Smooth muscle cell (in vitro differentiated cells): ENCODE data around the gene LAMA2. TPM values are rescaled to one million over a fixed set of nuclear protein-coding genes. Genes with fewer than 3 reads are reported as not detected.
A peak's percentile ranks its signal among the peaks of the same experiment; 100 is the strongest.

Source experiments
- DNase-seq: peaks from one replicate; lab custom pipeline; 2025; ENCODE audit not compliant: unreplicated experiment; lab: John Stamatoyannopoulos, UW
- H2AFZ ChIP-seq: fragments of 200-600 bp; sonication (generic); 2 replicates; pipeline ENCODE4 v1.6.0; 2016; ENCODE audit warnings: antibody characterized with exemption, low read depth, mild to moderate bottlenecking
- H3F3A ChIP-seq: fragments of 200-600 bp; sonication (generic); 2 replicates; pipeline ENCODE4 v1.6.0; 2017; ENCODE audit warnings: antibody characterized with exemption, low read depth
- H3K27ac ChIP-seq: fragments of 200-600 bp; sonication (generic); 2 replicates; pipeline ENCODE4 v1.5.1; 2016; ENCODE audit warnings: low read depth, mild to moderate bottlenecking
- H3K27me3 ChIP-seq: fragments of 200-600 bp; sonication (generic); 2 replicates; pipeline ENCODE4 v1.6.1; 2016; ENCODE audit warnings: low read depth, mild to moderate bottlenecking
- H3K36me3 ChIP-seq: fragments of 200-600 bp; sonication (generic); 2 replicates; pipeline ENCODE4 v1.5.1; 2016; ENCODE audit warnings: low read depth
- H3K4me1 ChIP-seq: fragments of 200-600 bp; sonication (generic); 2 replicates; pipeline ENCODE4 v1.5.1; 2016; ENCODE audit warnings: low read depth
- H3K4me2 ChIP-seq: fragments of 200-600 bp; sonication (generic); 2 replicates; pipeline ENCODE4 v1.6.0; 2016; ENCODE audit warnings: mild to moderate bottlenecking
- H3K4me3 ChIP-seq: fragments of 200-600 bp; sonication (generic); 2 replicates; pipeline ENCODE4 v1.5.1; 2016; ENCODE audit warnings: mild to moderate bottlenecking
- H3K79me2 ChIP-seq: fragments of 200-600 bp; sonication (generic); 2 replicates; pipeline ENCODE4 v1.6.0; 2016; ENCODE audit warnings: low read depth, mild to moderate bottlenecking
- H3K9ac ChIP-seq: fragments of 200-600 bp; sonication (generic); 2 replicates; pipeline ENCODE4 v1.6.0; 2016; ENCODE audit warnings: low read depth
- H3K9me3 ChIP-seq: fragments of 200-600 bp; sonication (generic); replicated peaks from 2 replicates; pipeline ENCODE4 v1.5.1; 2016; ENCODE audit warnings: low read depth
- H4K20me1 ChIP-seq: fragments of 200-600 bp; sonication (generic); 2 replicates; pipeline ENCODE4 v1.6.0; 2016; ENCODE audit warnings: low read depth
- CTCF ChIP-seq: fragments of 200-600 bp; sonication (generic); IDR thresholded peaks from 2 replicates; pipeline ENCODE4 v1.5.1; 2017; ENCODE audit warnings: borderline replicate concordance, mild to moderate bottlenecking, antibody characterized with exemption; ENCODE audit not compliant: insufficient read depth, poor library complexity, severe bottlenecking
- WGBS: methylation state at CpG from one replicate; pipeline ENCODE4 v1.1.7; 2016; ENCODE audit warnings: low lambda C conversion rate; 5-methylcytosine and 5-hydroxymethylcytosine counted together
- polyA plus RNA-seq: library from polyadenylated mRNA; unstranded; fragments of >200 nt; fragmentation: Nextera tagmentation; extraction: Ambion mirVana; gene quantifications from 2 replicates; pipeline ENCODE4 v1.2.1, GENCODE V29; 2016
- total RNA-seq: library from RNA; depleted of rRNA; stranded (reverse); fragments of >200 nt; gene quantifications from 2 replicates; pipeline ENCODE4 v1.2.3, GENCODE V29; 2014

The LAMA2 gene
- total and polyA plus RNA-seq, 2 experiments from 2014 or later = 21.7 to 92.9 TPM

- Histone ChIP-seq H3K36me3 (no peaks in the 10 kb centered on the region), H3K27me3 (no peaks in the 10 kb centered on the region), H4K20me1 (peaks cover 7% of the 10 kb centered on the region), H3K4me2 (no peak overlapping the region), H3K4me1 (peaks cover 4% of the 10 kb centered on the region), H3K79me2 (peaks cover 15% of the 10 kb centered on the region), H3F3A (no peaks in the 10 kb centered on the region), H3K27ac (peak overlapping the region; percentile 54), H3K4me3 (no peak overlapping the region), H3K9ac (no peak overlapping the region), H2AFZ (no peak overlapping the region), H3K9me3 (no peaks in the 10 kb centered on the region)
- WGBS = 26% methylated on average over 1 of the region's 1 CpG
- no peak for TF ChIP-seq CTCF
- no peak for DNase-seq
Measured at GRCh38 chr6:128932061-128932460, 49.1 kb downstream of the LAMA2 start.

- no peak for TF ChIP-seq CTCF
- WGBS = 70% methylated on average over 1 of the region's 1 CpG
Measured at GRCh38 chr6:128950864-128951263, 67.9 kb downstream of the LAMA2 start.

GRCh38 chr6:128952902-128953301 is 70.0 kb downstream of the LAMA2 start:
- no peaks in the 10 kb centered on the region for H3K36me3 ChIP-seq
- H3K4me2 ChIP-seq = no peak overlapping the region
- H3K9me3 ChIP-seq = no peaks in the 10 kb centered on the region
- H3K79me2 ChIP-seq = peaks cover 9% of the 10 kb centered on the region
- WGBS = 95% methylated on average over 3 of the region's 3 CpGs
- no peak overlapping the region for H3K9ac ChIP-seq
- H3K27me3 ChIP-seq = no peaks in the 10 kb centered on the region
- no peaks in the 10 kb centered on the region for H3F3A ChIP-seq
- H4K20me1 ChIP-seq = no peaks in the 10 kb centered on the region
- H3K27ac ChIP-seq = no peak overlapping the region
- no peak for DNase-seq
- TF ChIP-seq CTCF = no peak
- H3K4me1 ChIP-seq = no peaks in the 10 kb centered on the region
- H2AFZ ChIP-seq = no peak overlapping the region
- no peak overlapping the region for H3K4me3 ChIP-seq

More at GRCh38 chr6:128950864-128951263, 67.9 kb downstream of the LAMA2 start:
- H3K9ac ChIP-seq = no peak overlapping the region
- no peaks in the 10 kb centered on the region for H3K27me3 ChIP-seq
- DNase-seq = no peak
- H3K79me2 ChIP-seq = peaks cover 13% of the 10 kb centered on the region
- no peaks in the 10 kb centered on the region for H3K4me1 ChIP-seq
- no peaks in the 10 kb centered on the region for H3F3A ChIP-seq
- no peaks in the 10 kb centered on the region for H3K9me3 ChIP-seq
- H3K27ac ChIP-seq = no peak overlapping the region
- no peak overlapping the region for H3K4me2 ChIP-seq
- H2AFZ ChIP-seq = no peak overlapping the region
- H3K36me3 ChIP-seq = no peaks in the 10 kb centered on the region
- H4K20me1 ChIP-seq = peaks cover 6% of the 10 kb centered on the region
- H3K4me3 ChIP-seq = no peak overlapping the region

GRCh38 chr6:128954308-128955043 is 71.5 kb downstream of the LAMA2 start:
- Histone ChIP-seq H3K4me3 (no peak overlapping the region), H2AFZ (no peak overlapping the region), H4K20me1 (no peaks in the 10 kb centered on the region), H3K9ac (no peak overlapping the region), H3K27ac (no peak overlapping the region), H3F3A (no peaks in the 10 kb centered on the region), H3K27me3 (no peaks in the 10 kb centered on the region), H3K4me1 (no peaks in the 10 kb centered on the region), H3K79me2 (peaks cover 11% of the 10 kb centered on the region), H3K4me2 (no peak overlapping the region), H3K36me3 (no peaks in the 10 kb centered on the region), H3K9me3 (no peaks in the 10 kb centered on the region)
- WGBS = 90% methylated on average over 1 of the region's 1 CpG
- no peak for DNase-seq
- TF ChIP-seq CTCF = no peak
